GM12875 (cell line): ENCODE data around the gene PRKAG2.

Source experiments
- H3K4me3 ChIP-seq: one replicate; pipeline ENCODE4 v1.5.1; 2011; ENCODE audit warnings: low read depth, low read length, control low read depth
- CTCF ChIP-seq: IDR thresholded peaks from 2 replicates; pipeline ENCODE4 v1.5.1; 2011; ENCODE audit warnings: low read depth, mild to moderate bottlenecking, control low read depth, inconsistent platforms, low read length, moderate library complexity, borderline replicate concordance; ENCODE audit not compliant: insufficient read depth

The PRKAG2 gene

GRCh38 chr7:151689196-151689971 is 187.5 kb downstream of the PRKAG2 start:
- H3K4me3 ChIP-seq: no peak overlapping the region
- no peak for TF ChIP-seq CTCF

DNA sequence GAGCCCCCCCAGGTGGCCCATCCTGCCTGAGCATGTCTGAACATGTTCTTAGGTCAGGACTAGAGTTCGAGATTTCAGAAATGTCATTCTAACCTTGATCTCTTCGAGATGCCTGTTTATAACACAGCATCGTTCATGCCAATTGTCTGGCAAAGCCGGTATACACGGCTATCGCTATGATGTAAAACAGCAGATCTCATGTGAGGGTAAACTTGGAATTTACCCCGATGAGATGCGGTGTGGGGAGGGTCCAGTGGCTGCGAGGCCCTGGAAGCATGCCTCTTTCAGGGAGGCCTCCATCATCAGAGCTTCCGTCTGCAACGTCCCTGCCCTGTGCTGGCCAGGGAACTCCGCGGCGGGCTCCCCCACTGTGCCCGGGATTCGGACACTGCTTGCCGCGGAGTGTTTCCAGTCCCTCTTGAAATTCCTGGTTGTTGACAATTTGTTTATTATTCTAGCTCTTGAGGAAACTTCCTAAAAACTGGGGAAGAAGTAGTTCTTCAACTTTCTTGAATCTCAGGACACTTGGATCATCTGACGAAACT is 188.6 kb downstream of the PRKAG2 start:
- H3K4me3 ChIP-seq: no peak overlapping the region
- TF ChIP-seq CTCF: no peak

DNA sequence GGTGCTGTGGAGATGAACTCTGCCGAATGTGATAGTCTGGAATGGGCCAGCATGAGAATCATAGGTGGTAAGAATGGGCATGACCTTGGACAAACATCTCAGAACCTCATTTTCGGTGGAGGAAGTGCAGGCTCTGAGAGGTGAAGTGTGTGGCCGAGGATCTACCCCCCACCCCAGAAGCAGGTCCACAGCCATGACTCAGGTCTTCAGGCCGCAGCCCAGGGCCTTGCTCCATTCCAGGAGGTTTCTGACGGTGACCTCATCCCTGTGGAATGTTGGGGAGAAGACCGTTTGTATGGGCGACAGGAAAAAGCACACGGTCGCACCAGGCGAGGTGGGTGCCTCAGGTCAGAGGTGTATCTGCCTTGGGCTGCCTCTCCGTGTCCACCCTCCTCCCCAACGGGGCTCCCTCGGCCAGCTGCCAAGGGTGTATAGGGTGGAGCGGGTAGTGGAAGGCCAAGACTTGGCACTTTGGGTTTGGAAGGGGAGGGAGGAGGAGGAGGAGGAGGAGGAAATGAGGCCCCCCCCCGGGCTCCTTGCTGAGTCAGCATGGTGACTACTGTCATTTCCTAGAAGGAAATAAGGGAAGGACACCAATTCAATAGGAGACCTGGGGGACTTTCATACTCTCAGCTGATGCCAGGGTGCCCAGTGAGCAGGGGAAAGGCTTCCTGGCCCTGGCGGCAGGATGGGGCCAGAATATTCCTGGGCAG is 189.2 kb downstream of the PRKAG2 start:
- TF ChIP-seq CTCF: no peak
- no peak overlapping the region for H3K4me3 ChIP-seq

GRCh38 chr7:151686826-151687225 is 190.1 kb downstream of the PRKAG2 start:
- H3K4me3 ChIP-seq: no peak overlapping the region
- no peak for TF ChIP-seq CTCF

DNA sequence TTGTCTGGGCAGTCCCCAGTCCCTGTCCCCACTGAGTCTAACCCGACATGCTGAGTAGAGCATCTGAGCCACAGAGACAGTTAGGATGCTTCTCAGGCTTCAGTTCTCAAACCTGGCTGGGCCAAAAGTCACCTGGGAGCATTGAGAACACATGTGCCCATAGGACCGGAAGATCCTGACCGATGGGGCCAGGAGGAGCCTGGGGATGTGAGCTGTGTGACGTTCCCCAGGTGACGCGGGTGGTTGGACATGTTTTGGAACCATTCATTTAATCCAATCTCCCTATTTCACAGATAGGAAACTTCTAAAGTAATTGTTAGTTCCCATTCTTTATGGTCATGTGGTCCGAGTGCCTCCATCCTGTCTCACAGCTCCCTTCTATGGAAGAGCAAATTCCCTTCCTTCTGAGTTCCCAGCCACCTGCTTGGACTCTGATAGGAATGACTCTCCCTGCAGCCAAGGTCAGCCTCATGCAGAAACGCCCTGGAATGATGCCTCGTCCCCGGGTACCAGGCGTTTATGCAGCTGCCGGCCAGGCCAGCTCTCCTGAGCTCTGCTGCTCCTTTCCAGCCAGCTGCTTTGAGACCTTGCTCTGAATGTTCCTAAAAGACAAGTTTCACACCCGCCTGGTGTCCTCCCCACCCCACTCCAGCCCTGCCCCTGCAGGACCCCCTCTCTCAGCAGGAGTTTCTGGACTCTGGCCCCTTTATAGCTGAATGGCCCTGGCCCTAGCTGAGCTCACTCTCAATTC is 190.7 kb downstream of the PRKAG2 start:
- no peak for TF ChIP-seq CTCF
- no peak overlapping the region for H3K4me3 ChIP-seq

GRCh38 chr7:151684408-151685175 is 192.3 kb downstream of the PRKAG2 start:
- TF ChIP-seq CTCF: no peak
- no peak overlapping the region for H3K4me3 ChIP-seq
